A549 (cell line): ENCODE results near the gene RPS10. TPM values are rescaled to one million over a fixed set of nuclear protein-coding genes. Genes with fewer than 3 reads are reported as not detected.

ENCODE experiments used
- ATAC-seq, 2 experiments: fragments of 200-7000 bp in 1 of 2; fragments of >200 bp in 1 of 2; cut with Nextera tagmentation in 1 of 2; cut with Tn5 transposase in 1 of 2; 3 replicates each; pipeline versions ENCODE4 v1.8.0 to v1.9.1; 2018 to 2020; ENCODE audit warnings: mild to moderate bottlenecking in 1 of 2, moderate library complexity in 1 of 2
- CTCF ChIA-PET: fragments of 300-600 bp; sonication (Branson Sonifier 250); formaldehyde crosslinking; extraction: SDS; loops from one replicate; lab custom pipeline; 2021; ENCODE audit warnings: antibody characterized with exemption, inconsistent platforms; lab: Yijun Ruan, JAX
- POLR2A ChIA-PET: fragments of 350-600 bp; formaldehyde crosslinking; extraction: SDS; loops from one replicate; lab custom pipeline; 2021; ENCODE audit warnings: antibody characterized with exemption, inconsistent platforms; lab: Yijun Ruan, JAX
- DNase-seq, 2 experiments: peaks; one replicate each; pipeline versions ENCODE4 v3.0.0 to v3.0.0-alpha.2; 2011 to 2016; ENCODE audit warnings: low read depth in 1 of 2, low spot score in 1 of 2
- FAIRE-seq: peaks from 2 replicates; lab custom pipeline; 2011; peaks lifted over from hg19 to GRCh38; lab: Jason Lieb, UNC
- H3K27ac ChIP-seq, 2 experiments: fragments of >200 bp; sonication (Bioruptor Twin); formaldehyde crosslinking; 3 replicates each; pipeline ENCODE4 v1.5.1; 2016 to 2017
- H3K4me1 ChIP-seq: fragments of >200 bp; sonication (Bioruptor Twin); formaldehyde crosslinking; 3 replicates; pipeline ENCODE4 v1.6.1; 2016
- H3K4me2 ChIP-seq: fragments of >200 bp; sonication (Bioruptor Twin); formaldehyde crosslinking; 3 replicates; pipeline ENCODE4 v1.6.1; 2016
- H3K4me3 ChIP-seq: fragments of >200 bp; sonication (Bioruptor Twin); formaldehyde crosslinking; 3 replicates; pipeline ENCODE4 v1.5.1; 2016
- H3K9me3 ChIP-seq: fragments of >200 bp; sonication (Bioruptor Twin); formaldehyde crosslinking; 3 replicates; pipeline ENCODE4 v1.6.1; 2016
- BHLHE40 ChIP-seq: IDR thresholded peaks from 2 replicates; pipeline ENCODE4 v1.6.1; 2012; ENCODE audit warnings: low read depth, low read length, inconsistent platforms
- CBX2 ChIP-seq: fragments of 200-600 bp; sonication (generic); IDR thresholded peaks from 2 replicates; pipeline ENCODE4 v1.6.1; 2016; ENCODE audit warnings: low read depth, mild to moderate bottlenecking, borderline replicate concordance
- CEBPB ChIP-seq, 2 experiments: fragments of >200 bp in 1 of 2; sonication (Bioruptor Twin) in 1 of 2; formaldehyde crosslinking in 1 of 2; IDR thresholded peaks; 2 replicates each; pipeline ENCODE4 v1.6.1; 2012 to 2016
- CHD4 ChIP-seq: fragments of 200-600 bp; sonication (generic); IDR thresholded peaks from 2 replicates; pipeline ENCODE4 v1.6.1; 2016; ENCODE audit warnings: antibody characterized with exemption, mild to moderate bottlenecking, borderline replicate concordance
- EHF ChIP-seq: fragments of 250-450 bp; sonication (Bioruptor Pico); IDR thresholded peaks from 2 replicates; pipeline ENCODE4 v1.5.0; 2020; ENCODE audit warnings: mild to moderate bottlenecking
- FOSB ChIP-seq: fragments of 250-450 bp; sonication (Bioruptor Pico); IDR thresholded peaks from 2 replicates; pipeline ENCODE4 v1.5.0; 2020; ENCODE audit warnings: mild to moderate bottlenecking, moderate library complexity
- GATA3 ChIP-seq: IDR thresholded peaks from 2 replicates; pipeline ENCODE4 v1.6.1; 2012; ENCODE audit warnings: borderline replicate concordance
- KDM1A ChIP-seq: fragments of 200-600 bp; sonication (generic); IDR thresholded peaks from 2 replicates; pipeline ENCODE4 v1.6.1; 2016; ENCODE audit warnings: low read depth, mild to moderate bottlenecking
- MAFK ChIP-seq: fragments of 450-650 bp; IDR thresholded peaks from 2 replicates; pipeline ENCODE4 v1.6.1; 2014; ENCODE audit not compliant: partially characterized antibody
- MAZ ChIP-seq: fragments of 150-350 bp; IDR thresholded peaks from 2 replicates; pipeline ENCODE4 v1.6.1; 2014; ENCODE audit warnings: antibody characterized with exemption, low read depth, low read length, borderline replicate concordance
- PHF8 ChIP-seq: fragments of 200-600 bp; sonication (generic); IDR thresholded peaks from 2 replicates; pipeline ENCODE4 v1.6.1; 2016; ENCODE audit warnings: low read depth, mild to moderate bottlenecking, antibody characterized with exemption, moderate library complexity, borderline replicate concordance
- POLR2AphosphoS2 ChIP-seq: conservative IDR thresholded peaks from 2 replicates; pipeline ENCODE4 v1.6.1; 2012; ENCODE audit warnings: low read length, improper control_type of control experiment, inconsistent platforms
- RAD21 ChIP-seq, 2 experiments: fragments of >200 bp in 1 of 2; sonication (Bioruptor Twin) in 1 of 2; formaldehyde crosslinking in 1 of 2; IDR thresholded peaks in 1 of 2; conservative IDR thresholded peaks in 1 of 2; 2 replicates in 1 of 2; 3 replicates in 1 of 2; pipeline ENCODE4 v1.6.1; 2012 to 2018; ENCODE audit warnings: inconsistent platforms in 1 of 2
- RCOR1 ChIP-seq: fragments of 150-350 bp; IDR thresholded peaks from 2 replicates; pipeline ENCODE4 v1.6.1; 2014; ENCODE audit warnings: antibody characterized with exemption, low read length, low read depth
- RFX5 ChIP-seq: fragments of 450-650 bp; IDR thresholded peaks from 2 replicates; pipeline ENCODE4 v1.7.1; 2014; ENCODE audit warnings: antibody characterized with exemption, mild to moderate bottlenecking, moderate library complexity
- RNF2 ChIP-seq: fragments of 200-600 bp; sonication (generic); IDR thresholded peaks from 2 replicates; pipeline ENCODE4 v1.6.1; 2016; ENCODE audit warnings: low read depth, mild to moderate bottlenecking, antibody characterized with exemption, moderate library complexity, borderline replicate concordance
- SMC3 ChIP-seq: fragments of >200 bp; sonication (Bioruptor Twin); formaldehyde crosslinking; IDR thresholded peaks from 3 replicates; pipeline ENCODE4 v1.6.1; 2018; ENCODE audit warnings: inconsistent platforms
- SREBF2 ChIP-seq: fragments of 450-650 bp; IDR thresholded peaks from 2 replicates; pipeline ENCODE4 v1.6.1; 2014; ENCODE audit warnings: mild to moderate bottlenecking, moderate library complexity
- TFCP2L1 ChIP-seq: fragments of 250-450 bp; sonication (Bioruptor Pico); IDR thresholded peaks from 2 replicates; pipeline ENCODE4 v1.5.0; 2021; ENCODE audit warnings: mild to moderate bottlenecking
- ZFP36 ChIP-seq: fragments of 450-650 bp; IDR thresholded peaks from 2 replicates; pipeline ENCODE4 v1.6.1; 2014; ENCODE audit warnings: borderline replicate concordance; ENCODE audit not compliant: partially characterized antibody
- ZNF302 ChIP-seq: fragments of 250-450 bp; sonication (Bioruptor Pico); IDR thresholded peaks from 2 replicates; pipeline ENCODE4 v1.9.0; 2021; ENCODE audit warnings: inconsistent platforms, mild to moderate bottlenecking, moderate library complexity
- WGBS: methylation state at CpG from one replicate; pipeline ENCODE4 v1.1.6; 2017; ENCODE audit errors: missing lambda C conversion rate; 5-methylcytosine and 5-hydroxymethylcytosine counted together
- polyA plus RNA-seq, 4 experiments: library from polyadenylated mRNA; depleted of rRNA in 3 of 4; stranded (reverse); fragments of >200 nt; fragmentation: RNase III in 1 of 4; extraction: RNeasy Plus Mini Kit Qiagen cat#74134 plus additional on column Dnase treatment in 1 of 4; gene quantifications; 2 replicates in 3 of 4; 3 replicates in 1 of 4; pipeline ENCODE4 v1.2.3, GENCODE V29; 2011 to 2017
- TF ChIP-seq, protein P1 (sequence below): fragments of 450-650 bp; IDR thresholded peaks from 2 replicates; pipeline ENCODE4 v1.6.1; 2014; ENCODE audit warnings: antibody characterized with exemption
- TF ChIP-seq, protein P2 (sequence below): fragments of 250-450 bp; sonication (Bioruptor Pico); IDR thresholded peaks from 2 replicates; pipeline ENCODE4 v1.5.0; 2021; ENCODE audit warnings: mild to moderate bottlenecking, moderate library complexity, borderline replicate concordance
- TF ChIP-seq, protein P3 (sequence below): fragments of 200-600 bp; sonication (generic); IDR thresholded peaks from 2 replicates; pipeline ENCODE4 v1.6.1; 2016; ENCODE audit warnings: antibody characterized with exemption, mild to moderate bottlenecking, moderate library complexity
- TF ChIP-seq, protein P4 (sequence below): fragments of 250-450 bp; sonication (Bioruptor Pico); IDR thresholded peaks from 2 replicates; pipeline ENCODE4 v1.5.0; 2020; ENCODE audit warnings: low read depth, mild to moderate bottlenecking, moderate library complexity
- TF ChIP-seq, protein P5 (sequence below): IDR thresholded peaks from 2 replicates; pipeline ENCODE4 v1.6.1; 2012

The RPS10 gene
- polyA plus RNA-seq, 2 of the 4 experiments (the other 2 are of a cell fraction) = 1,532 to 1,783 TPM

DNA sequence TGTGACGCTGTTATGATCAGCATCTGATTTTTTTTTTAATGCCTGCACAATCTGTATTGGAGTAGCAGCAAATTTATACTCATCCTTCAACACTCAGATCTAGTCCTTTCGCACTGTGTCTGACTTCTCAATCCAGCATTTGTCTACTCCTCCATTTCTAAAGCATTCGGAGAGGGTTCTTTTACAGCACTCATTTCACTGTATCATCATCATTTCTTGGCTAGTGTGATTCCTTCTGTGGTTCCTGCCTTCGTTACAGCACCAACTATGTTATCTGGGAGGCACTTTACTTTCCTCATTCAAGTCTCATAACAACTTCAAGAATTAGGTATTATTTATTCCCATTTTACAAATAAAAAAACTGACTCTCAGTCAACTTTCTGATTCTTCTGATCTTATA lies 51.4 kb downstream of the RPS10 start:
- ChIA-PET POLR2A (no interaction called here), CTCF (interaction anchor here (1.0 kb wide), 1 partner anchor 21 kb away, joined by 4 read pairs; no protein-coding TSS in a partner anchor)
- no peak for ATAC-seq
- H3K4me3 ChIP-seq = no peak overlapping the region
- no peak for DNase-seq
- H3K27ac ChIP-seq = no peak overlapping the region
- H3K9me3 ChIP-seq = no peaks in the 10 kb centered on the region
- H3K4me1 ChIP-seq = no peaks in the 10 kb centered on the region
- TF ChIP-seq, protein P1, sequence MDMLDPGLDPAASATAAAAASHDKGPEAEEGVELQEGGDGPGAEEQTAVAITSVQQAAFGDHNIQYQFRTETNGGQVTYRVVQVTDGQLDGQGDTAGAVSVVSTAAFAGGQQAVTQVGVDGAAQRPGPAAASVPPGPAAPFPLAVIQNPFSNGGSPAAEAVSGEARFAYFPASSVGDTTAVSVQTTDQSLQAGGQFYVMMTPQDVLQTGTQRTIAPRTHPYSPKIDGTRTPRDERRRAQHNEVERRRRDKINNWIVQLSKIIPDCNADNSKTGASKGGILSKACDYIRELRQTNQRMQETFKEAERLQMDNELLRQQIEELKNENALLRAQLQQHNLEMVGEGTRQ = no peak
- TF ChIP-seq POLR2AphosphoS2 = no peak
- no peak for TF ChIP-seq MAZ
- TF ChIP-seq KDM1A = no peak
- no peak for TF ChIP-seq SMC3
- TF ChIP-seq PHF8 = no peak
- no peak for TF ChIP-seq ZFP36
- no peak for TF ChIP-seq FOSB (CRISPR knock-in tag)
- no peak for TF ChIP-seq RFX5
- TF ChIP-seq CBX2 = no peak
- TF ChIP-seq EHF (CRISPR knock-in tag) = no peak
- no peak for TF ChIP-seq MAFK
- TF ChIP-seq ZNF302 (CRISPR knock-in tag) = no peak
- no peak for TF ChIP-seq RCOR1
- TF ChIP-seq, protein P2, sequence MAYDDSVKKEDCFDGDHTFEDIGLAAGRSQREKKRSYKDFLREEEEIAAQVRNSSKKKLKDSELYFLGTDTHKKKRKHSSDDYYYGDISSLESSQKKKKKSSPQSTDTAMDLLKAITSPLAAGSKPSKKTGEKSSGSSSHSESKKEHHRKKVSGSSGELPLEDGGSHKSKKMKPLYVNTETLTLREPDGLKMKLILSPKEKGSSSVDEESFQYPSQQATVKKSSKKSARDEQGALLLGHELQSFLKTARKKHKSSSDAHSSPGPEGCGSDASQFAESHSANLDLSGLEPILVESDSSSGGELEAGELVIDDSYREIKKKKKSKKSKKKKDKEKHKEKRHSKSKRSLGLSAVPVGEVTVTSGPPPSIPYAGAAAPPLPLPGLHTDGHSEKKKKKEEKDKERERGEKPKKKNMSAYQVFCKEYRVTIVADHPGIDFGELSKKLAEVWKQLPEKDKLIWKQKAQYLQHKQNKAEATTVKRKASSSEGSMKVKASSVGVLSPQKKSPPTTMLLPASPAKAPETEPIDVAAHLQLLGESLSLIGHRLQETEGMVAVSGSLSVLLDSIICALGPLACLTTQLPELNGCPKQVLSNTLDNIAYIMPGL (CRISPR knock-in tag) = no peak
- H3K4me2 ChIP-seq = no peak overlapping the region
- WGBS = 91% methylated on average over 4 of the region's 4 CpGs
- FAIRE-seq = no peak

DNA sequence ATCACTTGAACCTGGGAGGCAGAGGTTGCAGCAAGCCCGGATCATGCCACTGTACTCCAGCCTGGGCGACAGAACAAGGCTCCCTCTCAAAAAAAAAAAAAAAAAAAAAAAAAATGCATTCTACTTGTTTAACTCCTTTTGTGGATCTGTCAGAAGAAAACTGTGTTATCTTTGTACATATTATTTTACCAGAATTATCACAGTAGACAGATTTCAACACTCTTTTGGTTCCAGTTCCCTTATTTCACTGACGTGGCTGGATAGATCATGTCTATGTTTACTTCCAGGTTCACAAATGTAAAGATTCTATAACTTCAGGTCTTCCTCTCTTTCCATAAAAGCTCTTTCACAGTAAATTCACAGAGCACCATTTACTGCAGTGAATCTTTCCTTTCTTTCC lies 51.8 kb downstream of the RPS10 start:
- Histone ChIP-seq H3K9me3 (no peaks in the 10 kb centered on the region), H3K4me2 (no peak overlapping the region), H3K4me3 (no peak overlapping the region), H3K27ac (no peak overlapping the region), H3K4me1 (no peaks in the 10 kb centered on the region)
- FAIRE-seq (no peak), ATAC-seq (no peak), DNase-seq (no peak)
- WGBS = 78% methylated on average over 3 of the region's 3 CpGs
- TF ChIP-seq, protein P3, sequence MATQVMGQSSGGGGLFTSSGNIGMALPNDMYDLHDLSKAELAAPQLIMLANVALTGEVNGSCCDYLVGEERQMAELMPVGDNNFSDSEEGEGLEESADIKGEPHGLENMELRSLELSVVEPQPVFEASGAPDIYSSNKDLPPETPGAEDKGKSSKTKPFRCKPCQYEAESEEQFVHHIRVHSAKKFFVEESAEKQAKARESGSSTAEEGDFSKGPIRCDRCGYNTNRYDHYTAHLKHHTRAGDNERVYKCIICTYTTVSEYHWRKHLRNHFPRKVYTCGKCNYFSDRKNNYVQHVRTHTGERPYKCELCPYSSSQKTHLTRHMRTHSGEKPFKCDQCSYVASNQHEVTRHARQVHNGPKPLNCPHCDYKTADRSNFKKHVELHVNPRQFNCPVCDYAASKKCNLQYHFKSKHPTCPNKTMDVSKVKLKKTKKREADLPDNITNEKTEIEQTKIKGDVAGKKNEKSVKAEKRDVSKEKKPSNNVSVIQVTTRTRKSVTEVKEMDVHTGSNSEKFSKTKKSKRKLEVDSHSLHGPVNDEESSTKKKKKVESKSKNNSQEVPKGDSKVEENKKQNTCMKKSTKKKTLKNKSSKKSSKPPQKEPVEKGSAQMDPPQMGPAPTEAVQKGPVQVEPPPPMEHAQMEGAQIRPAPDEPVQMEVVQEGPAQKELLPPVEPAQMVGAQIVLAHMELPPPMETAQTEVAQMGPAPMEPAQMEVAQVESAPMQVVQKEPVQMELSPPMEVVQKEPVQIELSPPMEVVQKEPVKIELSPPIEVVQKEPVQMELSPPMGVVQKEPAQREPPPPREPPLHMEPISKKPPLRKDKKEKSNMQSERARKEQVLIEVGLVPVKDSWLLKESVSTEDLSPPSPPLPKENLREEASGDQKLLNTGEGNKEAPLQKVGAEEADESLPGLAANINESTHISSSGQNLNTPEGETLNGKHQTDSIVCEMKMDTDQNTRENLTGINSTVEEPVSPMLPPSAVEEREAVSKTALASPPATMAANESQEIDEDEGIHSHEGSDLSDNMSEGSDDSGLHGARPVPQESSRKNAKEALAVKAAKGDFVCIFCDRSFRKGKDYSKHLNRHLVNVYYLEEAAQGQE = no peak
- TF ChIP-seq TFCP2L1 (CRISPR knock-in tag) (no peak), SREBF2 (no peak), BHLHE40 (no peak), RCOR1 (no peak), GATA3 (no peak), CHD4 (no peak), ZFP36 (no peak), CEBPB (IDR thresholded peaks at IDR 0.05) (no peak), RAD21 (conservative IDR thresholded peaks at IDR 0.05 in 1 of 2, IDR thresholded peaks at IDR 0.05 in 1 of 2) (no peak), RNF2 (no peak)
- TF ChIP-seq, protein P4, sequence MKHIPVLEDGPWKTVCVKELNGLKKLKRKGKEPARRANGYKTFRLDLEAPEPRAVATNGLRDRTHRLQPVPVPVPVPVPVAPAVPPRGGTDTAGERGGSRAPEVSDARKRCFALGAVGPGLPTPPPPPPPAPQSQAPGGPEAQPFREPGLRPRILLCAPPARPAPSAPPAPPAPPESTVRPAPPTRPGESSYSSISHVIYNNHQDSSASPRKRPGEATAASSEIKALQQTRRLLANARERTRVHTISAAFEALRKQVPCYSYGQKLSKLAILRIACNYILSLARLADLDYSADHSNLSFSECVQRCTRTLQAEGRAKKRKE (CRISPR knock-in tag) = no peak
- TF ChIP-seq, protein P5, sequence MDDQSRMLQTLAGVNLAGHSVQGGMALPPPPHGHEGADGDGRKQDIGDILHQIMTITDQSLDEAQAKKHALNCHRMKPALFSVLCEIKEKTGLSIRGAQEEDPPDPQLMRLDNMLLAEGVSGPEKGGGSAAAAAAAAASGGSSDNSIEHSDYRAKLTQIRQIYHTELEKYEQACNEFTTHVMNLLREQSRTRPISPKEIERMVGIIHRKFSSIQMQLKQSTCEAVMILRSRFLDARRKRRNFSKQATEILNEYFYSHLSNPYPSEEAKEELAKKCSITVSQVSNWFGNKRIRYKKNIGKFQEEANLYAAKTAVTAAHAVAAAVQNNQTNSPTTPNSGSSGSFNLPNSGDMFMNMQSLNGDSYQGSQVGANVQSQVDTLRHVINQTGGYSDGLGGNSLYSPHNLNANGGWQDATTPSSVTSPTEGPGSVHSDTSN = no peak
- POLR2A ChIA-PET = interaction anchor here (0.7 kb wide), 1 partner anchor 137 kb away, joined by 4 read pairs; no protein-coding TSS in a partner anchor
- CTCF ChIA-PET = interaction anchor here (1.0 kb wide), 1 partner anchor 20 kb away, joined by 4 read pairs; no protein-coding TSS in a partner anchor
